DND-41 (cell line): Measurements from ENCODE around the gene DHX34.

Experiments used
- CTCF ChIP-seq: IDR thresholded peaks from 2 replicates; pipeline ENCODE4 v1.5.1; 2012; ENCODE audit warnings: borderline replicate concordance, low read length, moderate library complexity, mild to moderate bottlenecking; ENCODE audit not compliant: poor library complexity, severe bottlenecking; ENCODE audit errors: extremely low read depth
- EZH2 ChIP-seq: IDR thresholded peaks from 3 replicates; pipeline ENCODE4 v1.6.1; 2012; ENCODE audit warnings: borderline replicate concordance, low read depth, mild to moderate bottlenecking, moderate library complexity, low read length, inconsistent platforms; ENCODE audit not compliant: severe bottlenecking

GRCh38 chr19:47312366-47313006, 36.6 kb upstream of the DHX34 start:
- TF ChIP-seq CTCF: no peak
- no peak for TF ChIP-seq EZH2
